ENCODE measurements around the gene CSTF2T.

CSTF2T gene

GRCh38 chr10:51699475-51700227, at the start of gene CSTF2T:
Gene CSTF2T, minus strand, starts transcription at chr10:51699595. Its CDS starts 46 bp downstream, at chr10:51699549.
- DNase-seq = peak; percentile 82

DNA sequence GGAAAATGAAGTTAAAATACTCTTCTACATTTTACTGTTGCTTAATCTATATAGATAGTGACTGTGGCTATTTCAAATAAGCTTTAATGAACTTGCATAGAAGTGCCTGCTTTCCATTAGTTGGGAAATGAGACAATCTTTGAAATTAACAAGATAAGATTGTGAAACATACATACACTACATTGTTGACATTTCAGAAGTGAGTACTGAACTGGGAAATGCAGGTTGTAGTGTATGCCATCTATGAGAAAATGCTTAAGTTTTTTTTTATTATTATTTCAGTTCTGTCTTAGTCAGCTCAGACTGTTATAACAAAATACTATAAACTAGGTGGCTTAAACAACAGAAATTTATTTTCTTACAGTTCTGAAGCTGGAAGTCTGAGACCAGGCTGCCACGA, 49.6 kb upstream of the CSTF2T start:
- no peak for DNase-seq

GRCh38 chr10:51747216-51747615, 47.8 kb upstream of the CSTF2T start:
- DNase-seq = no peak

DNA sequence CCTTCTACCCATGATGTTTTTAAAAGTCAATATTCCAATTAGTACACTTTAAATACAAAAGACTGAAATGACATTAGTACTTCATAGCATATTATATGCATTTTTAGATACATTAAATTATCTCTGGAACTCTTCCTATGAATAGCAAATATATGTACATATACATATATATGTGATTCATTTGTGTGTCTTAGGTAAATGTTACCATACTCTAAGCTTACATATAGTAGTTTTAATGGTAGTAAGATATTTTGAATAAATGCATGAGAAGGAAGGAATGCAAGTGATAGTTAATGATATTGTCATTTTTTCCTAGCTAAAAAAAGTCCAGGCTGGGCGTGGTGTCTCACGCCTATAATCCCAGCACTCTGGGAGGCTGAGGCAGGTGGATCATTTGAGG, 46.0 kb upstream of the CSTF2T start:
- no peak for DNase-seq

DNA sequence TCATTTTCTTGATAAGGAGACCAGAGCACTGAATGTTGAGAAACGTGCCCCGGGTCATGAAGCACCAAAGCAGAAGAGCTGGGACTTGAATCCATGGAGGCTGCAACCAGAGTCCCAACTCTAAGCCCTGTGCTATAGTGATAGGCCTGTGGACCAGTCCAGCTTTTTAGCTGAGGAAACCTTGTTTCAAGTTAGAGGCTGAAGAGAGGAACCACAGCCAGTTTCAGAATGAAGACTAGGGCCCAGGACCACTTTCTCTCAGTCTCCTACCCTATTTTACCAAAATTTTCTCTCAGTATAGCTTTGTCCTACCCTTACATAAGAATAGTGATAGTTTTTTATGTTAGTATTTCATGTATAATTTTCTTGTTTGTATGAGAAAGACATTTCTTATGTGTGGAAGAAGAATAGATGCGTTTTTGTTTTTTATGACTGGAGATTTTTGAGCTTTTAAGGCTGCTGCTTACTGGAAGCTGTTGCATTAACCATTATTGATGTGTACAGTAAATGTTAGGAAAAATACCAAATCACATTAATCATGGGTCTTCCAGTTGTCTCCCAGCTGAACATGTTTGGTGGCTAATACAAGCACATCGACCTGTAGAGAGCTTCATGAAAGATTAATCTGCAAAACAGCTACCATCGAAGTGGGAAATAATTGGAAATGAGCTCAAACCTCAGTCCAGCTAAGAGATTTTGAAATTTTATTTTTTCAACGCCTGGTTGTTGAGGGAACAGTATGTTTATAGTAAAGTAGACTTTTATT, 45.0 kb upstream of the CSTF2T start:
- no peak for DNase-seq

- DNase-seq = peak; percentile 75
These were observed 43.8 kb upstream of the CSTF2T start for GRCh38 chr10:51743146-51743545.

GRCh38 chr10:51733057-51733456, 33.7 kb upstream of the CSTF2T start:
- no peak for DNase-seq

- no peak for DNase-seq
These were observed 30.6 kb upstream of the CSTF2T start for GRCh38 chr10:51729822-51730555.

- DNase-seq = no peak
These were observed 24.6 kb upstream of the CSTF2T start for GRCh38 chr10:51724038-51724437.

DNA sequence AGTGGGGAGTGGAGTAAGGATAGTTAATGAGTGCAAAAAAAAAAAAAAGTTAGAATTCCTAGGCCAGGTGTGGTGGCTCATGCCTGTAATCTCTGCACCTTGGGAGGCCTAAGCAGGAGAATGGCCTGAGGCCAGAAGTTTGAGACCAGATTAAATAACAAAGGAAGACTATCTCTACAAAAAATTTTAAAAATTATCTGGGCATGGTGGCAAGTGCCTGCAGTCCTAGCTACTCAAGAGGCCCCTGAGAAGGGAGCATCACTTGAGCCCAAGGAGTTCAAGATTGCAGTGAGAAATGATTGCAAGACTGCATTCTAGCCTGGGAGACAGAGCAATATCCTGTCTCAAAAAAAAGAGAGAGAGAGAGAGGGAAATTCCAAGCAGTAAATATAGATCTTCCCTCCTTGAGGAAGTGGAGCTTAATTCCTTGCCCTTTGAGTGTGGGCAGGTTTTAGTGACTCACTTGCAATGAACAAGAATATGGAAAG, 19.5 kb upstream of the CSTF2T start:
- DNase-seq = no peak

- no peak for DNase-seq
These were observed 17.6 kb upstream of the CSTF2T start for GRCh38 chr10:51716981-51717380.

DNA sequence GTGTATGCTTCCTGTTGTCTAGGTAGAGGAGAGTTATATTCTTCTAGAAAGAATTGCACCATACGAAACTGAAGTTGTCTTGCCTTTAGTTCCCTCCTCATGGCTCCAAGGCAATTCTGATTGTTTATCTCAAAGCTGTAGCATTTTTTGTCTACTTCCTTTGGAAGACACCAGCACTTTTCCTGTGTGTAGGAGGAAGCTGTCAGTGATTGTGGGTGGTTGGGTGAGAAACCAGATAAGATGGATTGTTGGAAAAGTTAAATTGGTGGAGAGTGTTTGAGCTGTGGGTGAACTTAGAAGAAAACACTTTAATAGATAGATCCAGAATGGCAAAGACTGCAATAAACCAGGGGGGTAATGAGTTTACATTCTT, 12.1 kb upstream of the CSTF2T start:
- DNase-seq = no peak

DNA sequence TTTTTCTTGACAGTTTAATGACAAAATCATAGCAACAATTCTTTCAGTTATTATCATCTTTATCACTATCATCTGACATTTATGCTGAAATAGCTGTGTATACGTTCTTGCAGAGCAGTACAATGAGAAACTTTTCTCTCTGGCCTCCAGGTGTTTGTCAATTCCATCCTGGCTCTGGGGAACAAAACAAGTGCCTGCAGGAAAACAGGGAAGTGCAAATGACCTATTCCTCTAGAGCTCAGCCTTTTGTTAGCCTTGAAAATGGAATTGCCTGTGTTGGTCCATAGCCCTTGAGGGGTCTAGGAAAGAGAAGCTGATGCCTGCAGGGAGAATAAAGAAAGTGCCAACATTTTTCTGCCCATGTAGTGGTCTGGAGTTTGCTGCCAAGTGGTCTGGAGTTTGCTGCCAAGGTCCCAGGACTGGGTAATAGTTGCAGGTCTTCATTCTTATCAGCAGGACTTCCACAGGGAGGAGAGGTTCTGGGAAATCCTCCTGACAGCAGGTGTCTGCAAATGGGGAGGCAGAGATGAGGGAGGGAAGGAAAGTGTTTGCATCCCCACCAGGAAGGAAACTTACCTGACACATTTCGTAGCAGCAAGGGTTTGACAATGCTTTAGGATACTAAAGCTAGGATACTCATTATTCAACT, 10.1 kb upstream of the CSTF2T start:
- DNase-seq = no peak

- DNase-seq = no peak
These were observed 9.2 kb upstream of the CSTF2T start for GRCh38 chr10:51708609-51709008.

DNA sequence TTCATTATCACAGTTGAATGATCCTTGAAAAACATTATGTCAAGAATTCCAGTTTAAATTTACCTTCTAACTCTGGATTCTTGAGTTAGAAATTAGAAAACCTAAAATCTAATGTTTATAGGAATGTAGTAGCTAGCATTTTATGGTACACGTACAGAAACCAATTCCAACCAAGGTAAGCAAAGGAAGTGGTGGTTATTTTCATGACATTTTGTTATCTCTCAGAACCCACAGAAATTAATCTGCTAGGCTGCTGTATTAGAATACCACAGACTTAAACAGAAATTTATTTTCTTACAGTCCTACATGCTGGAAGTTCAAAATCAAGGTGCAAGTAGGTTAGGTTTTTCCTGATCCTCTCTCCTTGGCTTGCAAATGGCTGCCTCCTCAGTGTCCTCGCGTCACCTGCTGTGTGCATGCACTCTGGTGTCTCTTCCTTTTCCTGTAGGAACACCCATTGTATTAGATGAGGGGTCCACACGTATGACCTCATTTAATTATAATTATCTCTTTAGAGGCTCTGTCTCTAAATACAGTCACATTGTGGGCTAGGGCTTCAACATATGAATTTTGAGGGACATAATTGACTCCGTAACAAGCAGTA, 8.5 kb upstream of the CSTF2T start:
- DNase-seq = no peak

DNA sequence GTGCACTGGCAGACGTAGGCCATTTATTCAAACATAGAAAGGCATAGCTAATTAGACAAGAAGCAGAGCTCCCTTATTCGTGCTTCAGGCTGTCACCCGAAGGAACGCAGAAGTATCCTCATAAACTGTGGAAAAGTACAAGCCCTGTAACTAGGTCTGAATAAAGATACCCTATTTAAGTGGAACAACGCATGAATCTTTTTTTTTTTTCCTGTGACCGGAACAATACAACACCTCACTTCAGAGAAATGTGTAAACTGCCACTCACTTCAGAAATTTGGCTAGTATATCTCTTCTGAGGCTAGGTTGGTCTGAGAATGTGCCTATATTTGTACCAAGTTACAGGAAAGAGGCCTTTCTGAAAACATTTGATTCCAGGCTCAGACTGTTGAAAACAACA, 8.0 kb upstream of the CSTF2T start:
- DNase-seq = no peak

DNA sequence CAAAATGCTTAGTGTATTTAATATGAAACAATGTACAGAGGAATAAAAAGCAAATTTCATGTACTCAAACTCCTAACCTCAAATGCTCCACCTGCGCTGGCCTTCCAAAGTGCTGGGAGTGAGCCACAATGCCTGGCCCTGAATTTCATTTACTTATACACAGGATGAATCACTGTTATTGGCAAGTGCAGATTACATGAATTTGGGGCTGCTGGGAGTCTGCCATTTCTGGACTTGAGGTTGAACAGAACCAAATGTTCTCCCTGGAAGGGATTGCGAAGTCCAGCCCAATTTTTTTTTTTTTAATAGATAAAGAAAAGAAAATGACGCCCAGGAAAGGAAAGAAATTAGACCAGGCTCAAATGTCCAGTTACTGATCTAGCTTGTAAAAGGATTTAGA, 6.8 kb upstream of the CSTF2T start:
- DNase-seq = no peak

DNA sequence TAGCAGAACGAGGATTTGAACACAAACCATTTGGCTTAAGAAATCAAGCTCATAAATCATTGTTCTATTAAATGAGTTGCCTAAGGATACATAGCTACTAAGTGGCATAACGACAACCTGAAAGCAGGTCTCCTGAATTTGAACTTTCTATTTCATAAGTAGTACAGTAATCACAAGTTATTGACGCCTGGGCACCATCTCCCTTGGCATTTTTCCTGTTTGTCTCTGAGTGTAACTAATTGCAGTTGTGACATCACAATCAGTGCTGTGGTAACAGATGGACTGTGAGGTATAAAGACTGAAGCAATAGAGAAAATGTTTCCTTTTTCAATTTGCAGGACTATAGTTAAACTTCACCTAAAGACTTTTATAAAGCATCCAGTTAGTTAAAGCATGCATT, 6.4 kb upstream of the CSTF2T start:
- DNase-seq = no peak

GRCh38 chr10:51700228-51700817, 928 bp upstream of the CSTF2T start:
- no peak for DNase-seq

DNA sequence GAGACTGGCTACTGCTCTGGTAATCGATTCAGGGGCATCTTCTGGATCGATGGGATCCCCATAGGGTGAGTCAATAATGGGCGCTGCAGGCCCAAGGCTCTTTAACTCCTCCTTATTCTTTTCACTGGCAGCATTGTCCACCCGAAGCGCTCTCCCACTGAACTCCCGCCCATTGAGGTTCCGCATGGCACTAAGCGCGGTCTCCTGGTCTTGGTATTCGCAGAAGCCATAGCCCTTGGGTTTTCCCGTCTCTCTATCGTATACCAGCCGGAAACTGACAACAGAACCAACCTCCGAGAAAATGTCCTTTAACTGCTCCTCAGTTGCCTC, 285 bp downstream of the CSTF2T start:
- peak; percentile 64 for DNase-seq

DNA sequence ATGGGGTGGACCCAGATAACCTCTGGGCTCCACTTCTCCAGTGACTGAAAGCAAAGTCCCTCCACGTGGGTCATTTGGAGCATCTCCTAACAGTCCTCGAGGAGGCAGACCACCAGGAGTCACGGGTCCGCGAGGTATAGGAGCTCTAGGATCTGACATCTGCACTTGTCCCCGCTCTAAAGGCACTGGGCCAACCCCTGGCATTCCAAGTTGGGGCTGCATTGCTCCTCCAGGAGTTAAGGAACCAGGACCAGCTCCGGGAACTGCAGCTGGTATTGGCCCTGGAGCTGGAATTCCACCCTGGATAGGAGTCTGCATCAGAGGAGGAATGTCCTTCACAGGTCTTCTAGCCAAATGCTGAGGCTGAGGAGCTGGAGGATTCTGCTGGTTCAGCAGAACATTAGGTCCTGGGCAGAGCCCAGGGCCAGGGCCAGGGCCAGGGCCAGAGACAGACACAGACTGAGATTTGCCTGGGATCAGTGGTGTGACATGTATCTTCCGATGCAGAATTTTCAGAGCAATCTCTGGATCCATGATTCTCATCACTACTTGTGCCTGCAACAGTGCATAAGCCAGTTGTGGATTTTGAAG, 827 bp downstream of the CSTF2T start:
- DNase-seq = no peak

DNA sequence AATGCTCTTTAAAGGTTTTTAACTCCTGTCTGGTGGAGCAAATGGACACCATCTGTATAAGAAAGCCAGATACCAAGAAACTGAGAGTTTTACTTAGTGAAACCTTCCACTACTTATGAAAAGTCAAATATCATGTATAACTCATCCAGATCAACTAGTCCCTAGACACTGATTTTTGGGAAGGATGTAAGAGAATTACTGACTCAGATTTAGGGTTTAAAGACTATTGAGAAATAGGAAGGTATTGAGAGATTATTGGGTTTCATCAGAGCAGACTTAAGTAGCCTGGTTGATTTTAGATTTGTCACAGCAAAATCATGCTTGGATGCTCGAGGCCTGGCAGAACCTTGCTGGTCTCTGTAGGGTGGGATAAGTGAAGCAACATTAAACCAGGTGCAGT, 3.1 kb downstream of the CSTF2T start:
- no peak for DNase-seq
